Inflammatory macrophage treated with lipopolysaccharide for 4 hours (primary cell): ENCODE results near the gene DNM1L.

ENCODE experiments used
- DNase-seq: peaks from one replicate; pipeline ENCODE4 v3.0.0-alpha.2; 2020

DNM1L gene

DNA sequence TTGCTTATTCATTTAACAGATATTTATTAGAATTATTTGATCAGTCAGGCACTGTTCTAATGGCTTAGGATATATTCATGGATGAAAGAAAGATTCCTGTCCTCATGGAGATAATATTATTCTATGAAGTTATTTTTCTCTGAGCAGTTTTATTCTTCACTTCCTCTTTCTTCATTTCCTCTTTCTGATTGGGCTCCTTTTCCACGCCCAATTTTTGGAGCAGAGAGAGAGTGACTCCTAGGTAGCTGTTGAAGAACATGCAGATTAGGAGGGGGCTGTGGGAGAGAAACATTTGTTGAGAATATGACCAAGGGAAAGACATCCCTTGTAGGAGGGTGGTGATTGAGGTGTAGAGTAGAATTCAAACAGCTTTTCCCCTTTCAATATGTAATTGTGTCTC is 82.6 kb downstream of the DNM1L start:
- DNase-seq: peak; percentile 58

DNA sequence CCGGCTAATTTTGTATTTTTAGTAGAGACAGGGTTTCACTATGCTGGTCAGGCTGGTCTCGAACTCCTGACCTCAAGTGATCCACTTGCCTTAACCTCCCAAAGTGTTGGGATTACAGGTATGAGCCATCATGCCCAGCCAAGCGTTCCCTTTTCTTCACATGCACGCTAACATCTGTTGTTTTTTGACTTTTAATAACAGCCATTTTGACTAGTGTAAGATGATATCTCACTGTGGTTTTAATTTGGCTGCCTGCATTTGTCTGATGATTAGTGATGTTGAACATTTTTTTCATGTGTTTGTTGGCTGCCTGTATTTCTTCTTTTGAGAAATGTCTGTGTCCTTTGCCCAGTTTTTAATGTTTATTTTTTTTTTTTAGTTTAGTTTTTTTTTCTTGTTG is 86.8 kb downstream of the DNM1L start:
- DNase-seq: no peak

DNA sequence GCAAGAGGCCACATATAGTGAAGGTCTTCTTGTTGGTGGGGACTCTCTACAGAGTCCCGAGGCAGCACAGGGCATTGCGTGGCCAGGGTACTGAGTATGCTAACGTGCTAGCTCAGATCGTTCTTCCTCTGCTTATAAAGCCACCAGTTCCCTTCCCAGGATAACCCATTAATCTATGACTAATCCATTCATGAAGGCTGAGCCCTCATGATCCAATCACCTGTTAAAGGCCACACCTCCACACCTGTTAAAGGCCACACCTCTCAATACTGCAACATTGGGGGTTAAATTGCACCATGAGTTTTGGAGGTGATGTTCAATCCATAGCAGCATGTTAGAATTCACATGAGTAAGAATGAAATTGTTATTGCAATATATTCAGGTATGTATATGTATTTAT is 89.4 kb downstream of the DNM1L start:
- DNase-seq: no peak

DNA sequence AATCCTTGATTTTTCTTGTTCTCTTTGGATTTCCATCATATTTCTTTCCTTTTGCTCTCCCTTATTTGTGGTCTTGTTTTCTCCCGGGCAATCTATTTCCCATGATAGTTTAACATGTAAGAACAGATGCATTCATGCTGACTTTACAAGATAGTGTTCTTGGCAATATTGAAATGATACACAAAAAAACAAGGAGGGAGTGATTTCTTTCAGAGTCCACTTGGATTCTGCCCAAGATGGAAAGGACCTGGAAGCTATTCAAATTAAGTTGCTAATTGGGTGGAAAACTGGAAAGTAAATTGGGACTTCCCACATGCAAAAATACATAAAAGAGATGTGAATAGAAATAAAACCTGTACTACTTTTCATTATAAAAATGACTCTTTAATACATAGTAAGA is 91.0 kb downstream of the DNM1L start:
- DNase-seq: no peak

DNA sequence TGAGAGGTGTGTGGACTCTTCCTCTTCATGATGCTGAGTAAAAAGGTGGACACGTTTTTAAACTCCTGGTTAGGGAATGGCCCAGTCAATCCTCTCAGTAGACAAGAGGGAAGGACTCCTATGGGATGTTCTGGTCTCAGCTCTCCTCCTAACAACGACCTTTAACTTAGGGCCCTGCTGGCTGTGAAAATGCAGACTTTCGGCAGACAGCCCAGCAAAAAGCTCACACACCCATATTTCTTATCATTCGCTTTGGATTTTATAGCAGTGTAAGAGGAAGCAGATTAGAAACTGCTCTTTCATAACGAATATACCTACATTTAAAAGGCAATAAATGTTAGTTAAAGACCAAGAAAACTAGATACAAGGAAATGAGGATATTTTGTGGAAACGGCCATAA is 94.6 kb downstream of the DNM1L start:
- no peak for DNase-seq

DNA sequence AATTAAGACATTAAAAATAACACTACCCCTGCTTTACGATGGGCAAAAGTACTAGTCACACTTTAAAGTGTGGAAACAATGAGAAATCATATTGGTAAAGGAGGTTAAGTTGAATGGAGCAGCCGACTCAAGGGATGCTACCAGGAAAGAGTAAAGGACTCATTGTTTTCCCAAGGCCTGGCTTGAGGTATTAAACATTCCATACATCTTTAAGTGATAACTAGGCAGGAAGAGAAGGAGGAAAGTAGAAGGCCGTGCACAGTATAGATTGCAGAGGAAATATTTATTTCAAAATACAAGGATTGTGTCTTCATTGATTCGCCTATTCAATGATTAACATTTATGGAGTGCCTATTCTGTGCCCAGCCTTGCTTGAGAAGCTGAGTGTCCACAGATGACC is 97.2 kb downstream of the DNM1L start:
- no peak for DNase-seq

DNA sequence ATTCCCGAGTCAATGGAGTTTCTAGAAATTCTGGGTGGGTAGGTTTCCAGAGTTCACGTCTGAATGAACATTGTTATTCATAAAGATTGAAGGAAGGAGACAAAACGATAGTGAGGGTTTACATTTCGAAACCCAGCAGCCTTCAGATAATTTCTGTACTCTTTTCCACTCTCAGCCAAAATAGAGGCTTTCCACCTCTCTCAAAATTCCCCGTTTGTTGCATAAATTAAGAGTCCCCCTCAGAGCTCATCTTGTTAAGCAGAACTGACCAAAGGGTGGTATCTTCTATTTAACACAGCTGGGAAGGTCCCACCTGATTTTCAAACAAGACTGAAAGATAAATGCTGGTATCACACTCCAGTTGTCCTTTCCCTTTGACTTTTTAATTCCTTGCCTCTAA is 98.1 kb downstream of the DNM1L start:
- DNase-seq: no peak

DNA sequence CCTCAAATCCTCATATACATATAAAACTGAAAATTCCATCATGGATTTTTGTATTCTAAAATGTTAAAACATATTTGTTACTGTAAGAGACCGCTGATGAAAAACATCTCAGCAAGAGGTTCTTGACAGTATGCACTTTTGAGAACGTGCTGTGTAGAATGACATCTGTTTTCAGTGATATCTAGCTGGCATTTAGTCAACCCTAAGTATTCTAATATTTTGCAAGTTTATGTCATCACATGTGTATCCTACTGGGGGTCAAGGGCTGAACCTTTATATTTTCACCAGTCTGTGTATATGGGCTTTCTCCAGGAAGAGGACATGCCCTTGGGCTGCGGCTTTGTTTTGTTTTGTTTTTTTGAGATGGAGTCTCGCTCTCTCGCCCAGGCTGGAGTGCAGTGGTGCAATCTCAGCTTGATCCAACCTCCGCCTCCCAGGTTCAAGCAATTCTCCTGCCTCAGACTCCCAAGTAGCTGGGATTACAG is 98.6 kb downstream of the DNM1L start:
- DNase-seq: no peak

DNA sequence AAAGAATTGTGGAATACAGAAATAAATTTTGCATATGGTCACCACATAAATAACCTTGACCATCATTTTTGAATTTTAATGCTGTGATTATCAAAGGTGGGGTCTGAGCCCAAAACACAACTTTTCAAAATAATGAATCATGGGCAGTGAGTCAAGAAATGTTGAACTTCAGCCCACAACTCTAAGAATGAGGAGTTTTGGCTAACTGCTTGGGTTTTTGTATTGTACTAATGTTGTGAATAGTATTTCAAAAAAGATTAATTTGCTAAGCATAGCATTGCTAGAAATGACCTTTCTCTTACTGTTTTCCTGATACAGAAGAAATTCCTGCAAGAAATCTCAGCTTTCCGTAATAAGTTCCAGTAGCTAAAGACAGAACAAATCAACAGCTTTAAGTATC is 101.0 kb downstream of the DNM1L start:
- no peak for DNase-seq

DNA sequence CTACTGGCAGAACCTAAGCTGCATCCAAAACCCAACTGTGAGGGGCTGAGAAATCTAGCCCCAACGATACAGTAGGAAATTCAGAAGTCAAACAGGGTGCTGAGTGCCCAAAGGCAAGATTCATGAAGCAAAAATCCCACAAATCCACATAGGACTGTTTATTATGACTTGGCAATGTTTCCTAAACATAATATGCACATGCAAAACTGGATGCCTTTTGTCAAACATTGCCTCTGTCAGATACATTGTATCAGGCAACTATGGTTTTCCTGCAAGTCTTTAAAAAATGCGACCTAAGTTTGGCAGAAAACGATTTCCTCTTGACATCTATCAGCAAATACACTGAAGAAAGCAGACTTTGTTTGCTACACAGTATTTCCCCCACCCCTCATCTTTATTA is 103.9 kb downstream of the DNM1L start:
- DNase-seq: no peak

DNA sequence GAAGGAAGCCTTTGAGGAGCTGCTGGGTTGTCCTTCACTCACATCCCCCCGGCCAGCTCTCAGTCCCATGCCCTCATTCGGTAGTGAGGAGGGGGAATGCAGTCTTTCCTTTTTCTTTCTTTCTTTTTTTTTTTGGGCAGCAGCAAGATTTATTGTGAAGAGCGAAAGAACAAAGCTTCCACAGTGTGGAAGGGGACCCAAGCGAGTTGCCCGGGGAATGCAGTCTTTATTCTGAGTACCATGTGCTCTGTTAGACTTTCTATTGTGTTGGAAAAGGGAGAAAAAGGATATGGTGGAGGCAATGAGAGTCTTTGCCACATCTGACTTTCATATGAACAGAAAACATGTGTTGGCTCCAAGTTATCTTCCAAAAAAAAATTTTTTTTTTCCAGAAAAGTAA is 106.5 kb downstream of the DNM1L start:
- DNase-seq: no peak

DNA sequence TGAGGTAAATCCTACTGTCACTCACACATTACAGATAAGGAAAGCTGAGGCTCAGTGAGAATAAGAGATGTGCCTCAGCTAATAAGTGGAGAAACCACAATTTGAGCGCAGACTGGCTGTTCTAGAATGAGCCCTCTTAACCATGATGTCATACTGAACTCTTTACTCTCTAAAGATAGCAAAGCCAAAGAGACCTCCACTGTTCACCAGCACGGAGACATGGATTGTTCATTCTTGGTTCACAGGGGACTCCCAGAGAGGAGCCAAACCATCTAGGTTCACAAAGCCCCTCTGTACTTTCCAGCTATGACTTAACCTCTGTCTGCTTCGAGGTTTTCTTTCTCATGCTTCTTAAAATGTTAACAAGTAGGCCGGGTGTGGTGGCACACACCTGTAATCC is 109.3 kb downstream of the DNM1L start:
- no peak for DNase-seq

DNA sequence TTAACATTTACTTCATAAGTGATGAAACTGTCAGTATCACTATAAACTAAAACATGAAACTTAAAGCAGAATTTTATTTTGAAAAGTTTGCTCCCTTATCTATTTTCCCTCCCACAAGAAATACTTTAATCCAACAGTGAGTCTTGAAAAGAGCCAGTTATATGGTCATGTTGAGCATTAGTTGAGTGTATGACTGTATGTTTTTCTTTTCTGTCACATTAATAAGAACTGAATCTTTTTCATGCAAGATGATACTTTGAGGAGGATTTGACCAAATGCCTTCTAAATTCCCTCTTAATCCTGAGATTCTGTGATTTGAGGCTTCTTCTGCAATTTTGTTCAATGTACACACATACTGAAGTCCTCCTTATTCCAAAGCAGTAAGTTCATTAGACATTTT is 110.3 kb downstream of the DNM1L start:
- no peak for DNase-seq

DNA sequence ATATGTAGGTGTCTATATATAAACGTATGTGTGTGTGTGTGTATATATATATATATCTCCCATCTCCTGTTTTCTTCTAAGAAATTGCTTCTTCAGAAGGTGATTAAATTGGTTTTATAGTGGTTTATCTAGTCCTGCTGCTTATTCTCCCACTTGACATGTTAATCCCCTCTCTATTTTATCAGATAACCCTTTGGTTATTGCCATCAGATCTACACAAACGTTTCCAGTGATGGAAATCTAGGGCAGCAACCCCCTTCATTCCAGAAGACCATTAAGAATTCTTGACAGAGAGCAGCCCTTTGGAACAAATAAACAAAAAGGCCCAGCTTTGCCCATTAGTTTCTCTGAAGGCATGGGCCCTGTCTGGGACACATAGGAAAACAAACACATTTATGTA is 110.8 kb downstream of the DNM1L start:
- DNase-seq: no peak

DNA sequence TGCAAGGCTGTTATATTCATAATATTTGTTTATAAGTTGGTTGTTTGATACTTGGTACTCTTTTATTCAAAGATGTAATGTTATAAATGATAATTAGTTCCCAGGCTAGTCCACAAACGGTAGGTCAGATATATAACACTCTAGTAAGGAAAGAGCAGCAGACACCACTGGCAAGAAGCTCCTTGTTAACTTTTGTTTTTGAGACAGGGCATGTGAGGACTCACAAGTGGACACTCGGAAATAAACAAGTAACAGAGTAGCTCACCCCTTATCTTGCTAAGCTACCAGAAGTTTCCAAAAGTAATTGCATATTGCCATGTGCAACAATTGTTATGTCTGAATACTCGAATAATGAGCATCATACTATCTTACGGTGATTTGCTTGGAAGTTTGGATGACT is 115.2 kb downstream of the DNM1L start:
- no peak for DNase-seq
